GM12875 (cell line): Measurements from ENCODE around the gene NOLC1.

Experiments used
- H3K4me3 ChIP-seq: one replicate; pipeline ENCODE4 v1.5.1; 2011; ENCODE audit warnings: low read depth, low read length, control low read depth
- TF ChIP-seq, protein P1 (sequence below): IDR thresholded peaks from 2 replicates; pipeline ENCODE4 v1.5.1; 2011; ENCODE audit warnings: low read depth, mild to moderate bottlenecking, control low read depth, inconsistent platforms, low read length, moderate library complexity, borderline replicate concordance; ENCODE audit not compliant: insufficient read depth

The NOLC1 gene

DNA sequence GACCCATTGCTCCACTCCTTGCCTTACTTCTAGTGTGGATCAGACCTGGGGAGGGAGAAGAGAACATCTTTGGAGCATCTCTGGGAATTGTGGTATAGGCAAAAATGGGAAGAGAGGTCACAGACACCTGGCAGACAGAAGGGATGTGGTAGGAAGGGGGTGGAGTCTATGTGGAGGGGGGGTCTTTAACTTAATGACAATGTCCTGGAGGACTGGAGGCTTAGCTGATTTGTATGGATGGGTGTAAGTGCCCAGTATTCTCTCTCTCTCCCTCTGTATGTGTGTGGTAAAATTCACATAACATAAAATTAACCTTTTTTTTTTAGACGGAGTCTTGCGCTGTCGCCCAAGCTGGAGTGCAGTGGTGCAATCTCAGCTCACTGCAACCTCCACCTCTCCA, 29.0 kb upstream of the NOLC1 start:
- no peak overlapping the region for H3K4me3 ChIP-seq

DNA sequence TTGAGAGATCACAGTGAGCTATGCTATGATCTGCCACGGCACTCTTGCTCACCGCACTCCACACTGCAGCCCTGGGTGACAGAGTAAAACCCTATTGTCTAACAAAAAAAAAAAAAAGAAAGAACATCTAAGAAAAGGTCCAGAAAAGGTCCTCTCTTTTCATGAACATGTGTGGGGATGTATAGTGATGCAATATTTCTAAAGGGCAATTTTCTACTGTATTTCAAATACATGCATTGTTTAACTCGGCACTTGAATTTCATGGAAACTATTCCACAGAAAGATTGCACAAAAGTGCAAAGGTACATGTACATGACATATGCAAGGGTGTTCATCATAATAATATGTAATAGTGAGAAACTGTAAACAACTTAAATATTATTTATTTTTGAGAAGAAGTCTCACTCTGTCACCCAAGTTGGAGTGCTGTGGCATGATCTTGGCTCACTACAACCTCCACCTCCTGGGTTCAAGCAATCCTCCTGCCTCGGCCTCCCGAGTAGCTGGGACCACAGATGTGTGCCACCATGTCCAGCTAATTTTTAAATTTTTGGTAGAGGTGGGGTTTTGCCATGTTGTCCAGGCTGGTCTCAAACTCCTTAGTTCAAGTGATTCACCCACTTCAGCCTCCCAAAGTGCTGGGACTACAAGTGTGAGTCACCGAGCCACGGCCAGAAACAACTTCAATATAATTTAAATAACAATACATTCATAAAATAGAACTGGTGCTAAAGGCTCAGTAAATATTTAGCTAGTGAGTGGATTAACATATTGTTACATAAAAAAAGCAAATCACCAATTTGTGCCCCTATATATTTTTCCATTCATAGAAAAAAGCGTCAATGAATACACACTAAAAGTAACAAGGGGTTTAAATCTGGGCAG, 20.7 kb upstream of the NOLC1 start:
- TF ChIP-seq, protein P1, sequence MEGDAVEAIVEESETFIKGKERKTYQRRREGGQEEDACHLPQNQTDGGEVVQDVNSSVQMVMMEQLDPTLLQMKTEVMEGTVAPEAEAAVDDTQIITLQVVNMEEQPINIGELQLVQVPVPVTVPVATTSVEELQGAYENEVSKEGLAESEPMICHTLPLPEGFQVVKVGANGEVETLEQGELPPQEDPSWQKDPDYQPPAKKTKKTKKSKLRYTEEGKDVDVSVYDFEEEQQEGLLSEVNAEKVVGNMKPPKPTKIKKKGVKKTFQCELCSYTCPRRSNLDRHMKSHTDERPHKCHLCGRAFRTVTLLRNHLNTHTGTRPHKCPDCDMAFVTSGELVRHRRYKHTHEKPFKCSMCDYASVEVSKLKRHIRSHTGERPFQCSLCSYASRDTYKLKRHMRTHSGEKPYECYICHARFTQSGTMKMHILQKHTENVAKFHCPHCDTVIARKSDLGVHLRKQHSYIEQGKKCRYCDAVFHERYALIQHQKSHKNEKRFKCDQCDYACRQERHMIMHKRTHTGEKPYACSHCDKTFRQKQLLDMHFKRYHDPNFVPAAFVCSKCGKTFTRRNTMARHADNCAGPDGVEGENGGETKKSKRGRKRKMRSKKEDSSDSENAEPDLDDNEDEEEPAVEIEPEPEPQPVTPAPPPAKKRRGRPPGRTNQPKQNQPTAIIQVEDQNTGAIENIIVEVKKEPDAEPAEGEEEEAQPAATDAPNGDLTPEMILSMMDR, result no peak
- no peak overlapping the region for H3K4me3 ChIP-seq

More for the DNA sequence above, 29.0 kb upstream of the NOLC1 start:
- TF ChIP-seq, protein P1, result no peak

DNA sequence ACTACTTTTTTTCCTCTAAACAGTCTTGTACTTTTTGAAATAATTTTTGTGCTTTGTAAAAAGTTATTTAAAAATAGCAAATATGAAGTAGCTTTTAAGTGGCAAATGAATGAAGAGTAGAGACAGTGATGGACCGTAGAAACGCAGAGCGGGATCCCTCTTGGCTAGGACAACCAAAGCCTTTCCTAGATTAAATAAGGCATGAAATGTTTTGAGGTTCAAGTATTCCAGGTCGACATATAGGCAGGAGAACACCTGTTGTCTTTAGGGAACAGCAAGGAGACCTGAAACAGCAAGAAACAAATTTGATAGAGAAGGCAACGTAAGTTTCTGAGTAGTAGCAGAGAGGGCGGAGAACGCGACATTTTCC, 20.0 kb upstream of the NOLC1 start:
- H3K4me3 ChIP-seq, result no peak overlapping the region
- TF ChIP-seq, protein P1, result no peak

DNA sequence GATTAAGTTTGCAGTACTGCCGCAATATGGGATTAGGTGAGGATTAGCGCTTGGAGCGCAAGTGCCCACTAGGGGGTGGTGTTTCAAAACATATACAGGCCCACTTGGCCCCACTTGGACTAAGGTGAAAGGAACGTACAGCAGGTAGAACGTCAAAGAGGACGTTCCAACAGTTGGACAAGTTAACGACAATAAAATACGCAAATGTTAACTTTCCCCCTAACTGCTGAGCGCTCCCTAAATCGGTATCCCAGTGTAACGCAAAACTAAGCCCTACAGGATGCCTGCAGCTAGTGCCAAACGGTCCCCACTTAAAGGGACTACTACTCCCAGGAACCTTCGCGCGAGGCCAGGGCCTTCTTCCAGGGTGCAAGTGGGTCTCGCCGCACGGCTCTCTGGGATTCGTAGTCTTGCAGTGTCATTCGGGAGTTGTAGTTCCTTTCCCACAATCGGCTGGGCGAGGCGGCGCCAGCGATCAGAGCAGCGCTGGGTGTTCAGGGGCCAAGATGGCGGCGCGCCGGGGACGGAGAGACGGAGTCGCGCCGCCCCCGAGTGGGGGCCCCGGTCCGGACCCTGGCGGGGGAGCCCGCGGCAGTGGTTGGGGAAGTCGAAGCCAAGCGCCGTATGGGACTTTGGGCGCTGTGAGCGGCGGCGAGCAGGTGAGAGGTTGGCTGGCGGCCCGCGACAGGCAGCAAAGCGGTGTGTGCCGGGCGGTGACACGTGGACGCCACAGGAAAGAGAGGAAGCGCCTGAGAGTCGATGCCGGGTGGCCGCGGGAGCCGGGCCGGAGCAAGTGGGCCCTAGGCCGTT, 19.4 kb upstream of the NOLC1 start, which contains the start of gene PPRC1:
PPRC1 (plus strand) TSS at position 478 of the 810 bp plus-strand sequence; CDS start at position 507, 29 bp downstream.
- TF ChIP-seq, protein P1, result peak; percentile 84

DNA sequence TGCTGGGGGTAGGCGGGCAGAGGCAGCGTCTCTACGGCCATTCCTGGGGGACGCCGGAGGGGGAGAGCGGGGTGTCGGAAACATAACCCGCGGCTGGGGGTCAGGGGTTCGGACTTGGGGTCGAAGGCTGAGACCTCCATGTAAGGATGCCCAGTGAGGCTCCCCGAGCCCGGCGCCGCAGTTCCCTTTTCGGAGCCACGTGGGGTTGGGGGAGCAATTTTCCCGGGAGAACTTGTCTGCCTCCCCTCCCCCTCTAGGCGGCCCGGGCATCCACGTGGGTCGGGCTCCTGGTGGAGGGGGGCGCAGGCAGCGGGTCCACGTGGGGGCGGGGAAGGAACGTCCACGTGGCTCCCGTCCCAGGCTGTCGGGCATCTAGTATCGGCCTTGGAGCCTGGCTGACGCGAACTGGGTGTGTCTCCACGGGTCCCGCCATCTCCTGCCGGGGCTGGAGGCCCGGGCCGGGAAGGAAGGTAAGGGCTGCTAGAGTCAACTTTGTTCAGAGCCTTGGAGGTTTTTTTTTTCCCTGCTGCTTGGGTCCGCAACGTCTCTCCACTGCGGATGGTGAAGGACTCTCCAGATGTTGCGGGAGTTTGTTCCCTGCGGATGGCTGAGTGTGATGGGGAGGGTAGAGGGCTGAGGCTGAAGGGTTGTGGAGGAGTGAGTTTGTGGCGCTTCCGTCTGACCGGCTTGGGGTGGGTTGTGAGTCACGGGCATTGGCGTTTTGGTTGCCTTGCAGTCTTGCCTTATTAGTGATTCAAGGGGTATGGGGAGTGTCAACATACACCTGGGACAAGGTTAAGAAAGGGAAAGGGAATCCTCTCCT, 18.6 kb upstream of the NOLC1 start:
- peak overlapping the region; percentile 99 for H3K4me3 ChIP-seq
- TF ChIP-seq, protein P1, result no peak

More for the DNA sequence above, 19.4 kb upstream of the NOLC1 start, which contains the start of gene PPRC1:
- H3K4me3 ChIP-seq, result peak within 1 kb of the TSS; percentile 99

DNA sequence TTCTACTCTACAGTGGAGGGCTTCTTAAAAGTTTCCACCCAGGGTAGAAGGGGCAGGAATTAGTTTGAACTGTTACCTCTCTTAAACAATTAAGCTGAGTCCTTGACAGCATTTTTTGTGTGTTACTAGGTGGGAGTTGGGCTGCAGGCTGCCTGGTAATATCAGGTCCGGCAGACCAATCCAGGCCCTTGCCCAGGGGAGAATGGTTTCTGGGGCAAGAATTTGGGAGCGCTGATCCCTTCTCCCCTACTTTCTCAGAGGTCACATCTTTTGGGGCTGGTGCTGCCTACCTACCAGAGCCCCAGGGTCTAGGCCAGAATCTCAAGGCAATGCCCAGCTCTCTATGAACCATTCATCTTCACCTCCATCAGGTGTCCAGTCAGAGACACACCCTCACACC, 17.8 kb upstream of the NOLC1 start:
- TF ChIP-seq, protein P1, result no peak
- H3K4me3 ChIP-seq, result peak overlapping the region; percentile 99
